ENCODE results near the gene PRDM5.

PRDM5 gene

GRCh38 chr4:120839974-120840751 is 82.4 kb downstream of the PRDM5 start:
- Histone ChIP-seq H3K9me3 (ENCODE audit: control insufficient read depth in 2 of 2, low read length in 2 of 2) (no peaks in the 10 kb centered on the region), H3K4me3 (ENCODE audit: low read length in 2 of 2) (no peak overlapping the region), H3K9ac (ENCODE audit: low read length in 2 of 2) (no peak overlapping the region), H3K4me1 (ENCODE audit: control insufficient read depth, insufficient read depth, low read length) (no peaks in the 10 kb centered on the region), H3K36me3 (ENCODE audit: control insufficient read depth in 2 of 2, insufficient read depth in 2 of 2, low read length in 2 of 2) (no peaks in the 10 kb centered on the region), H3K27me3 (ENCODE audit: control insufficient read depth in 1 of 2, insufficient read depth in 2 of 2, low read length in 2 of 2) (no peaks in the 10 kb centered on the region), H3K27ac (ENCODE audit: low read length) (no peak overlapping the region)

- H3K4me1 ChIP-seq (ENCODE audit: control insufficient read depth, insufficient read depth, low read length), result no peaks in the 10 kb centered on the region
- H3K9me3 ChIP-seq (ENCODE audit: control insufficient read depth in 2 of 2, low read length in 2 of 2), result peaks cover 0 to under 1% of the 10 kb centered on the region in 2 donors
- H3K4me3 ChIP-seq (ENCODE audit: low read length in 2 of 2), result no peak overlapping the region
- H3K9ac ChIP-seq (ENCODE audit: low read length in 2 of 2), result no peak overlapping the region
- no peak overlapping the region for H3K27ac ChIP-seq (ENCODE audit: low read length)
- H3K27me3 ChIP-seq (ENCODE audit: control insufficient read depth in 1 of 2, insufficient read depth in 2 of 2, low read length in 2 of 2), result no peaks in the 10 kb centered on the region
- no peaks in the 10 kb centered on the region for H3K36me3 ChIP-seq (ENCODE audit: control insufficient read depth in 2 of 2, insufficient read depth in 2 of 2, low read length in 2 of 2)
Measured at GRCh38 chr4:120839334-120839973, 83.1 kb downstream of the PRDM5 start.

- H3K36me3 ChIP-seq (ENCODE audit: control insufficient read depth in 2 of 2, insufficient read depth in 2 of 2, low read length in 2 of 2), result no peaks in the 10 kb centered on the region
- no peaks in the 10 kb centered on the region for H3K27me3 ChIP-seq (ENCODE audit: control insufficient read depth in 1 of 2, insufficient read depth in 2 of 2, low read length in 2 of 2)
- H3K9ac ChIP-seq (ENCODE audit: low read length in 2 of 2), result no peak overlapping the region
- H3K4me1 ChIP-seq (ENCODE audit: control insufficient read depth, insufficient read depth, low read length), result no peaks in the 10 kb centered on the region
- H3K4me3 ChIP-seq (ENCODE audit: low read length in 2 of 2), result no peak overlapping the region
- H3K9me3 ChIP-seq (ENCODE audit: control insufficient read depth in 2 of 2, low read length in 2 of 2), result peaks cover 0 to 5% of the 10 kb centered on the region in 2 donors
- H3K27ac ChIP-seq (ENCODE audit: low read length), result no peak overlapping the region
Measured at GRCh38 chr4:120838784-120839183, 83.7 kb downstream of the PRDM5 start.

- no peak overlapping the region for H3K27ac ChIP-seq (ENCODE audit: low read length)
- no peaks in the 10 kb centered on the region for H3K4me1 ChIP-seq (ENCODE audit: control insufficient read depth, insufficient read depth, low read length)
- H3K9ac ChIP-seq (ENCODE audit: low read length in 2 of 2), result no peak overlapping the region
- H3K27me3 ChIP-seq (ENCODE audit: control insufficient read depth in 1 of 2, insufficient read depth in 2 of 2, low read length in 2 of 2), result no peaks in the 10 kb centered on the region
- peaks cover 0 to 5% of the 10 kb centered on the region in 2 donors for H3K9me3 ChIP-seq (ENCODE audit: control insufficient read depth in 2 of 2, low read length in 2 of 2)
- H3K4me3 ChIP-seq (ENCODE audit: low read length in 2 of 2), result no peak overlapping the region
- H3K36me3 ChIP-seq (ENCODE audit: control insufficient read depth in 2 of 2, insufficient read depth in 2 of 2, low read length in 2 of 2), result no peaks in the 10 kb centered on the region
Measured at GRCh38 chr4:120837656-120838055, 84.9 kb downstream of the PRDM5 start.

GRCh38 chr4:120835342-120835741 is 87.2 kb downstream of the PRDM5 start:
- Histone ChIP-seq H3K27ac (ENCODE audit: low read length) (no peak overlapping the region), H3K9me3 (ENCODE audit: control insufficient read depth in 2 of 2, low read length in 2 of 2) (peaks cover 0 to 5% of the 10 kb centered on the region in 2 donors), H3K36me3 (ENCODE audit: control insufficient read depth in 2 of 2, insufficient read depth in 2 of 2, low read length in 2 of 2) (no peaks in the 10 kb centered on the region), H3K27me3 (ENCODE audit: control insufficient read depth in 1 of 2, insufficient read depth in 2 of 2, low read length in 2 of 2) (no peaks in the 10 kb centered on the region), H3K4me3 (ENCODE audit: low read length in 2 of 2) (no peak overlapping the region), H3K9ac (ENCODE audit: low read length in 2 of 2) (no peak overlapping the region), H3K4me1 (ENCODE audit: control insufficient read depth, insufficient read depth, low read length) (no peaks in the 10 kb centered on the region)

- Histone ChIP-seq H3K4me1 (ENCODE audit: control insufficient read depth, insufficient read depth, low read length) (no peaks in the 10 kb centered on the region), H3K27me3 (ENCODE audit: control insufficient read depth in 1 of 2, insufficient read depth in 2 of 2, low read length in 2 of 2) (no peaks in the 10 kb centered on the region), H3K4me3 (ENCODE audit: low read length in 2 of 2) (no peak overlapping the region), H3K9me3 (ENCODE audit: control insufficient read depth in 2 of 2, low read length in 2 of 2) (peaks cover 0 to 5% of the 10 kb centered on the region in 2 donors), H3K27ac (ENCODE audit: low read length) (no peak overlapping the region), H3K9ac (ENCODE audit: low read length in 2 of 2) (no peak overlapping the region), H3K36me3 (ENCODE audit: control insufficient read depth in 2 of 2, insufficient read depth in 2 of 2, low read length in 2 of 2) (no peaks in the 10 kb centered on the region)
Measured at GRCh38 chr4:120830204-120830603, 92.3 kb downstream of the PRDM5 start.

- no peaks in the 10 kb centered on the region for H3K36me3 ChIP-seq (ENCODE audit: control insufficient read depth in 2 of 2, insufficient read depth in 2 of 2, low read length in 2 of 2)
- peaks cover 0 to 3% of the 10 kb centered on the region in 2 donors for H3K9me3 ChIP-seq (ENCODE audit: control insufficient read depth in 2 of 2, low read length in 2 of 2)
- no peaks in the 10 kb centered on the region for H3K27me3 ChIP-seq (ENCODE audit: control insufficient read depth in 1 of 2, insufficient read depth in 2 of 2, low read length in 2 of 2)
- no peaks in the 10 kb centered on the region for H3K4me1 ChIP-seq (ENCODE audit: control insufficient read depth, insufficient read depth, low read length)
- H3K4me3 ChIP-seq (ENCODE audit: low read length in 2 of 2), result no peak overlapping the region
- no peak overlapping the region for H3K27ac ChIP-seq (ENCODE audit: low read length)
- no peak overlapping the region for H3K9ac ChIP-seq (ENCODE audit: low read length in 2 of 2)
Measured at GRCh38 chr4:120829113-120829831, 93.3 kb downstream of the PRDM5 start.

GRCh38 chr4:120826853-120827252 is 95.7 kb downstream of the PRDM5 start:
- no peak overlapping the region for H3K9ac ChIP-seq (ENCODE audit: low read length in 2 of 2)
- no peaks in the 10 kb centered on the region for H3K27me3 ChIP-seq (ENCODE audit: control insufficient read depth in 1 of 2, insufficient read depth in 2 of 2, low read length in 2 of 2)
- H3K4me1 ChIP-seq (ENCODE audit: control insufficient read depth, insufficient read depth, low read length), result no peaks in the 10 kb centered on the region
- no peaks in the 10 kb centered on the region for H3K36me3 ChIP-seq (ENCODE audit: control insufficient read depth in 2 of 2, insufficient read depth in 2 of 2, low read length in 2 of 2)
- no peak overlapping the region for H3K27ac ChIP-seq (ENCODE audit: low read length)
- H3K9me3 ChIP-seq (ENCODE audit: control insufficient read depth in 2 of 2, low read length in 2 of 2), result no peaks in the 10 kb centered on the region
- H3K4me3 ChIP-seq (ENCODE audit: low read length in 2 of 2), result no peak overlapping the region

GRCh38 chr4:120826449-120826848 is 96.1 kb downstream of the PRDM5 start:
- no peaks in the 10 kb centered on the region for H3K36me3 ChIP-seq (ENCODE audit: control insufficient read depth in 2 of 2, insufficient read depth in 2 of 2, low read length in 2 of 2)
- H3K9me3 ChIP-seq (ENCODE audit: control insufficient read depth in 2 of 2, low read length in 2 of 2), result no peaks in the 10 kb centered on the region
- H3K27me3 ChIP-seq (ENCODE audit: control insufficient read depth in 1 of 2, insufficient read depth in 2 of 2, low read length in 2 of 2), result no peaks in the 10 kb centered on the region
- no peaks in the 10 kb centered on the region for H3K4me1 ChIP-seq (ENCODE audit: control insufficient read depth, insufficient read depth, low read length)
- no peak overlapping the region for H3K9ac ChIP-seq (ENCODE audit: low read length in 2 of 2)
- H3K4me3 ChIP-seq (ENCODE audit: low read length in 2 of 2), result no peak overlapping the region
- no peak overlapping the region for H3K27ac ChIP-seq (ENCODE audit: low read length)

- no peak overlapping the region for H3K9ac ChIP-seq (ENCODE audit: low read length in 2 of 2)
- no peaks in the 10 kb centered on the region for H3K9me3 ChIP-seq (ENCODE audit: control insufficient read depth in 2 of 2, low read length in 2 of 2)
- no peak overlapping the region for H3K27ac ChIP-seq (ENCODE audit: low read length)
- H3K27me3 ChIP-seq (ENCODE audit: control insufficient read depth in 1 of 2, insufficient read depth in 2 of 2, low read length in 2 of 2), result no peaks in the 10 kb centered on the region
- no peaks in the 10 kb centered on the region for H3K4me1 ChIP-seq (ENCODE audit: control insufficient read depth, insufficient read depth, low read length)
- no peaks in the 10 kb centered on the region for H3K36me3 ChIP-seq (ENCODE audit: control insufficient read depth in 2 of 2, insufficient read depth in 2 of 2, low read length in 2 of 2)
- H3K4me3 ChIP-seq (ENCODE audit: low read length in 2 of 2), result no peak overlapping the region
Measured at GRCh38 chr4:120824946-120825345, 97.6 kb downstream of the PRDM5 start.

Data from stomach smooth muscle (tissue), 2 donors.